Stimulated activated CD4-positive, alpha-beta T cell treated with anti-CD3 and anti-CD28 coated beads, Interleukin-2, amount 100 ng/mL, for 48 hours (primary cell): ENCODE data around the gene ZNHIT1.
"Not testable (repeated sequence)": the region's sequence is repeated elsewhere in the genome, so short reads cannot be mapped to it uniquely, and the experiment has no call there.

Source experiments
- DNase-seq, 2 donors: peaks; one replicate each; pipeline ENCODE4 v3.0.0-alpha.2; 2020

The ZNHIT1 gene

GRCh38 chr7:101243646-101244374 is 25.8 kb downstream of the ZNHIT1 start:
- DNase-seq, result no peak

GRCh38 chr7:101244375-101245146 is 26.6 kb downstream of the ZNHIT1 start, which contains the start of gene FIS1:
FIS1 (minus strand) TSS chr7:101245081; CDS start chr7:101245004, 77 bp downstream.
- DNase-seq, result peak; percentile 86 to 91

GRCh38 chr7:101245147-101245668 is 27.2 kb downstream of the ZNHIT1 start:
- no peak for DNase-seq

- DNase-seq, result no peak
Observed at GRCh38 chr7:101248276-101248675, 30.3 kb downstream of the ZNHIT1 start.

- DNase-seq, result no peak
Observed at GRCh38 chr7:101250324-101250723, 32.4 kb downstream of the ZNHIT1 start.

GRCh38 chr7:101251871-101252659 is 34.1 kb downstream of the ZNHIT1 start:
- peak; percentile 97 to 98 for DNase-seq

- DNase-seq, result not testable (repeated sequence)
Observed at GRCh38 chr7:101253199-101253598, 35.2 kb downstream of the ZNHIT1 start.

- DNase-seq, result no peak
Observed at GRCh38 chr7:101255796-101256195, 37.8 kb downstream of the ZNHIT1 start.

GRCh38 chr7:101258243-101258731 is 40.3 kb downstream of the ZNHIT1 start:
- no peak for DNase-seq

GRCh38 chr7:101264102-101264706 is 46.2 kb downstream of the ZNHIT1 start:
- not testable (repeated sequence) for DNase-seq

GRCh38 chr7:101265622-101266516 is 47.9 kb downstream of the ZNHIT1 start:
- no peak for DNase-seq

GRCh38 chr7:101269664-101270063 is 51.7 kb downstream of the ZNHIT1 start:
- no peak for DNase-seq

GRCh38 chr7:101271021-101271420 is 53.1 kb downstream of the ZNHIT1 start:
- DNase-seq, result no peak

GRCh38 chr7:101273206-101273605 is 55.2 kb downstream of the ZNHIT1 start:
- DNase-seq, result no peak
